ENCODE data around the gene TMEM138.
A peak's percentile ranks its signal among the peaks of the same experiment; 100 is the strongest.

The TMEM138 gene

GRCh38 chr11:61411589-61411988 lies 49.4 kb downstream of the TMEM138 start:
- no peak for DNase-seq

- DNase-seq, result no peak
Measured at GRCh38 chr11:61413496-61413895, 51.3 kb downstream of the TMEM138 start.

DNA sequence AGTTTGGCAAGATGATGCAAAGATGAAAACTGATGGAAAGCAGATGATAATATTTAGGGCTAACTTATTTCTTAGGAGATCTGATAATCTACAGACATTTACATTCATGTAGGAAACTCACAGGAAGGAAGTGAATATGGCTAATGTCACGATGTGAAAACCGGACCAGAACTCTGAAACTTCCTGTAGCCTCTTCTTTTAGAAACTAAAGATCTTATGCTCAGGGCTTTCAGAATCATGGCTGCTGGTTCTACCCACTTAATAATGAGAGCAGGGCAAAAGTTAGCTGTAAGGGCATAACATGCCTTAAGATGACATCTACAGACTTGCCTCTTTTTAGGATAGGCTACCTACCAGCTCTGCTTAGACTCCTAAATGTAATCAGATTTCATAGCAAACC lies 52.4 kb downstream of the TMEM138 start:
- no peak for DNase-seq

- DNase-seq, result no peak
Measured at GRCh38 chr11:61415381-61415780, 53.2 kb downstream of the TMEM138 start.

GRCh38 chr11:61416941-61417340 lies 54.8 kb downstream of the TMEM138 start:
- DNase-seq, result no peak

GRCh38 chr11:61417670-61418069 lies 55.5 kb downstream of the TMEM138 start:
- peak; percentile 27 for DNase-seq

- peak; percentile 23 for DNase-seq
Measured at GRCh38 chr11:61418136-61418535, 56.0 kb downstream of the TMEM138 start.
